Neuron (in vitro differentiated cells): ENCODE measurements around the gene CYP39A1.

Experiments
- H2AFZ ChIP-seq: one replicate; pipeline ENCODE4 v1.6.1; 2013; ENCODE audit warnings: low read depth, mild to moderate bottlenecking, inconsistent platforms, low read length, moderate library complexity
- H3K27me3 ChIP-seq: one replicate; pipeline ENCODE4 v1.6.1; 2013; ENCODE audit warnings: low read length; ENCODE audit not compliant: insufficient read depth
- H3K36me3 ChIP-seq: one replicate; pipeline ENCODE4 v1.6.1; 2013; ENCODE audit warnings: low read length; ENCODE audit not compliant: insufficient read depth
- H3K4me1 ChIP-seq: one replicate; pipeline ENCODE4 v1.6.1; 2013; ENCODE audit warnings: low read length; ENCODE audit not compliant: insufficient read depth
- H3K4me3 ChIP-seq: 2 replicates; pipeline ENCODE4 v1.5.1; 2013; ENCODE audit warnings: mild to moderate bottlenecking, low read length, moderate library complexity
- H3K9me3 ChIP-seq: one replicate; pipeline ENCODE4 v1.6.1; 2013; ENCODE audit warnings: low read length

The CYP39A1 gene

DNA sequence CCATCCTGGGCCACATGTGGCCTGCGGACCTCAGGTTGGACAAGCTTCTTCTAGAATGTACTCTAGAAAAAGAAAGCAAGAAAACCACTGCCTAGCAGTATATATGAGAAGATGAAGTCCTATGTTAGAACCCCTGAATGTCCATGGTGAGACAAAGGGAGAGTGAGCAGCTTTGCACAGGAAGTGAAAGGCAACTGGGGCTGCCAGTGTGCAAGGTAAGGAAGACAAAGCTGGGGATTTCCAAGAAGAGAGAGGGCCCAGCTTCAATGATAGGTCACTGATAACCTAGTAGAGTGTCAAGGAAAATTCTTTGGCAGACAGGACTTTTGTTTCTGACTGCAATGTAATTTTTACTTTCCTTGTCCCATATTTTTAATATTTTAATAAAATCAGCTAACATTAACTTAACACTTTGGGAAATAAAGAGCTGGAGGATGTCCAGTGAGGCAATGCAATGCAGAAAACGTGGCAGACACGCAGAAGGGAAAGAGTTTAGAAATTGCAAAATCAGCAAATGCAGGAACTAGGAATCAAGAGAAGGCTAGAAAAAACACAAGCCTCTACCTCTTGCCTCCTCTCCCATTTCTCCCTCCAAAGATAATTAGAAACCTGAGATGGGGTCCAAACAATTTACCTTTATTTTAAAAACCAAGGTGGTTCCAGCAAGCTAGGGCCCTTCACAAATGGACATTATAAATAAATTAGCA lies 47.4 kb downstream of the CYP39A1 start:
- no peak overlapping the region for H2AFZ ChIP-seq
- H3K9me3 ChIP-seq: no peaks in the 10 kb centered on the region
- no peaks in the 10 kb centered on the region for H3K36me3 ChIP-seq
- no peaks in the 10 kb centered on the region for H3K4me1 ChIP-seq
- no peaks in the 10 kb centered on the region for H3K27me3 ChIP-seq
- no peak overlapping the region for H3K4me3 ChIP-seq

DNA sequence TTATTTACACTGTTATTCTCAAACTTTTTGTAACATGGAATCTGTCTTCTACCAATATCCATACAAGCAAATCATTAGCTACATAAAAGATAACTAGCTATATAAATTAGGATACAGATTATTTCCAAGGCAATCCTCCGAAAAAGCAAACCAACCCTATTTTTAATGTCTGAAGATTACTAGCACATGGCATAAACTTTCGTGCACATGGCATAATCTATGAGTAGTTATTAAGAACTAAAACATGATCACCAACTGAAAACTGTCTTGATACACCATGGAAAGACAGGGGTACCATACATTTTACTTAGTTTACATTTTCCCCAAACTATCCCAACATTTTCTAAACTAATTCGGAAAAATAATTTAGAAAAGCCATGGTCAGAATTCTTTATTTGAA lies 54.4 kb downstream of the CYP39A1 start:
- Histone ChIP-seq H3K9me3 (no peaks in the 10 kb centered on the region), H3K4me3 (no peak overlapping the region), H3K27me3 (no peaks in the 10 kb centered on the region), H3K36me3 (no peaks in the 10 kb centered on the region), H3K4me1 (no peaks in the 10 kb centered on the region), H2AFZ (no peak overlapping the region)

DNA sequence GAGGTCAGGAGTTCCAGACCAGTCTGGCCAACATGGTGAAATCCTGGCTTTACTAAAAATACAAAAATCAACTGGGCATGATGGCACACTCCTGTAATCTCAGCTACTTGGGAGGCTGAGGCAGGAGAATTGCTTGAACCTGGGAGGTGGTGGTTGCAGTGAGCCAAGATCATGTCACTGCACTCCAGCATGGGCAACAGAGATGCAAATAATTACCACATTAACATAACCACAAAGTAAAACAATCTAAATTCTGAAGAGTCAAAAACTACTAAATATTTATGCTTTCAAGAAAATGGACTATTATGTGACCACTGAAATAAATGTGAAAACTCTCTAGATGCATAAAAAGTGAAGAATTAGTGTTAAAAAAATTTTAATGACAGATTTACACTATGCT lies 59.9 kb downstream of the CYP39A1 start:
- Histone ChIP-seq H2AFZ (no peak overlapping the region), H3K36me3 (no peaks in the 10 kb centered on the region), H3K4me3 (no peak overlapping the region), H3K4me1 (no peaks in the 10 kb centered on the region), H3K9me3 (no peaks in the 10 kb centered on the region), H3K27me3 (no peaks in the 10 kb centered on the region)

DNA sequence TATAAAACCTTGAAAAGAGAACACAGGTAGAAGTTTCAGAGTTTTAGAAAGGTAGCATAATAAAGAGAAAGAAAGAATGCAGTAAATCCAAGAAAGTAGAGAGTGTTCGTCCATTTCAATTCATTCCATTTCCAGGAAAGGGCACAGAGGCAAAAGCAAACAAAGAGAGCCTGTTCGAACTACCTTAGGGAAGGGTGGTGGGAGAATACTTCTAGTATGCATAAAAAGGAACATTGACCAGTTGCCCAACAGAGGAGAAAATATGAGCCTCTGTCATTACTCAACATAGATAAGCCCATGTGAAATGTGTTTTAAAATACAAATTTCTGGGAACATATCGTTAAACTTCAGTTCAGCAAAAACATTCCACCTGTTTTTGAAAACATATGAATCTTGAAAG lies 60.6 kb downstream of the CYP39A1 start:
- Histone ChIP-seq H3K4me3 (no peak overlapping the region), H3K9me3 (no peaks in the 10 kb centered on the region), H3K36me3 (no peaks in the 10 kb centered on the region)

DNA sequence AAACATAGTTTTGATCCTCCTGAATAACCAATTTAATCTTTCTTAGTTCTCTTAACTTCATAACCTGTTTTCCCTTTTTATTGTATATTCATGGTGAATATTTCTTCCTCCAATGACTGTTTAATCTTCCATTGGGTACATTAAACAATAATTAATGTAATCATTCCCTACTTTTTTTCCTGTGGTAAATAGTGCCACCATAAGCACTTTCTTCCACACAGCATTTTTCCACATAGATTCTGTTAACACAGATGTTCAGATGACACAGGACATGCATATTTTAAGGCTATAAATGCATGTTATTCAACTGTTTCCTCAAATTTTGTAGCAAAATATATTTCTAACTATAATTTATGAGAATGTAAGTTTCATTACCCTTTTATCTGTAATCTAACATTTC lies 61.9 kb downstream of the CYP39A1 start:
- Histone ChIP-seq H3K4me1 (no peaks in the 10 kb centered on the region), H3K9me3 (no peaks in the 10 kb centered on the region), H3K4me3 (no peak overlapping the region), H3K36me3 (no peaks in the 10 kb centered on the region), H3K27me3 (no peaks in the 10 kb centered on the region), H2AFZ (no peak overlapping the region)

More for the DNA sequence above, 60.6 kb downstream of the CYP39A1 start:
- H2AFZ ChIP-seq: no peak overlapping the region
- H3K27me3 ChIP-seq: no peaks in the 10 kb centered on the region
- no peaks in the 10 kb centered on the region for H3K4me1 ChIP-seq

DNA sequence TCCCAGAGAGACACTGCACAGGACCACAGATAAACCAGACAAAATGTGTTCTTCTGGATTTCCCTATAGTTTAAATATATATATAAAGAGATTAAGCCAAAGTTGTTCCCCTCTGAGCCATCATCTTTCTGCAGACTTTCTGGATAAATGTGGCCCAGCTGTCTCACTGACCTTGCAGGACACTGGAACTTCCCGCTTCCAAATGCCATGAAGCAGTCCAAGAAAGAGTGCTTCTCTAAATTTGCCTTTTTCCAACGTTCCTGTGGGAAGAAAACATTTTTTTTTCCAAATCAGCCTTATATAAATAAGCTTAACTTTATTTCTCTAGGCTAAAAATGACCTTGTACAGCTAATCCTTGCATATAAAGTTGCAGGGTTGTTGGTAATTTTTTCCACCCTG lies 65.7 kb downstream of the CYP39A1 start:
- H3K36me3 ChIP-seq: no peaks in the 10 kb centered on the region
- H2AFZ ChIP-seq: no peak overlapping the region
- H3K4me3 ChIP-seq: no peak overlapping the region
- no peaks in the 10 kb centered on the region for H3K4me1 ChIP-seq
- H3K27me3 ChIP-seq: no peaks in the 10 kb centered on the region
- H3K9me3 ChIP-seq: no peaks in the 10 kb centered on the region

- Histone ChIP-seq H3K27me3 (no peaks in the 10 kb centered on the region), H2AFZ (no peak overlapping the region), H3K4me1 (no peaks in the 10 kb centered on the region), H3K36me3 (no peaks in the 10 kb centered on the region), H3K9me3 (no peaks in the 10 kb centered on the region), H3K4me3 (no peak overlapping the region)
Observed at GRCh38 chr6:46584586-46584985, 68.0 kb downstream of the CYP39A1 start.

- no peak overlapping the region for H2AFZ ChIP-seq
- H3K4me1 ChIP-seq: no peaks in the 10 kb centered on the region
- H3K36me3 ChIP-seq: no peaks in the 10 kb centered on the region
- no peaks in the 10 kb centered on the region for H3K9me3 ChIP-seq
- H3K27me3 ChIP-seq: no peaks in the 10 kb centered on the region
- H3K4me3 ChIP-seq: no peak overlapping the region
Observed at GRCh38 chr6:46583721-46584120, 68.9 kb downstream of the CYP39A1 start.

DNA sequence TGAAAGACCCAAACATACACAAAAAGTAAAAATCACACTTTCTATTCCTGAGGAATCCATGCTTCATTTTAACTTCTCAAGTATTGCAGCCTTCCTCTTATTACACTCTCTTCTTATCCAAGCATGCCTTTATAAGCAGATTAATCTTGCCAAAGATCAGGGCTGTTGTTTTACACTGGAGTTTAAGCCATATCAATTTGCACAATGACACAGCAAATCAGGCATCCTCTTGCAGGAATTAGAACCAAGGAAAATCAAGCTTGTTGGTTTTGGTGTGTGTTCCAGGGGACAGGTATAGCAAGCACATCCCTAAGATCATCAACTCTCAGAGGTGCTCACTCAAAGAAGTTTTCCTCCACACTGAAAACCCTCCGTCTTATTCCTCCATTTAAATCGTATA lies 69.5 kb downstream of the CYP39A1 start:
- no peaks in the 10 kb centered on the region for H3K36me3 ChIP-seq
- no peaks in the 10 kb centered on the region for H3K27me3 ChIP-seq
- no peak overlapping the region for H3K4me3 ChIP-seq
- no peak overlapping the region for H2AFZ ChIP-seq
- no peaks in the 10 kb centered on the region for H3K9me3 ChIP-seq
- H3K4me1 ChIP-seq: no peaks in the 10 kb centered on the region

DNA sequence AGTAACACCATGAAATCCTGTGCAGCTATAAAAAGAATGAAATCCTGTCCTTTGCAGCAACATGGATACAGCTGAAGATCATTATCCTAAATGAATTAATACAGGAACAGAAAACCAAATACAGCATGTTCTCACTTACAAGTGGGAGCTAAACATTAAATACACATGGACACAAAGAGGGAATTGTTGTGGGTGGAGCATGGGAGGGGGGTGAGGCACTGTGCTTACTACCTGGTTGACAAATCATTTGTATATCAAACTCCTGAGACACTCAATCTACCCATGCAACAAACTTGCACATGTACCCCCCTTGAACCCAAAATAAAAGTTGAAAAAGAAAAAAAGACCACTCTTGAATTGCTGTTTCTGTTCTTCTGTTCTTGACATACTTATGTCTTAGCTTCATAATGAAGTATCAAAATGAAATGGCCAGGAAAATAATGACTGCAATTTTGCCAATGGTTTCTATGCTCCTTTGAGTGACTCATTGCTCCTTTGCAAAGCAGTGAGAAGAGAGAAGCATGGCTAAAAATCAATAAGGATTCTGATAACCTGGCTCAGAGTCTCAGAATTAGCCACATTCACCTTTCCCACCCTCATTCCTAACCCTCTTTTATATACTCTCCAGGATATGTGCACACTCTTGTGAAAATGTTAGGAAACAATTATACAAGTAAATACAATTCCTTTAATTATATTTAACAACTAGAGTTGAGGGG lies 71.0 kb downstream of the CYP39A1 start:
- no peaks in the 10 kb centered on the region for H3K36me3 ChIP-seq
- no peaks in the 10 kb centered on the region for H3K9me3 ChIP-seq
- H3K4me3 ChIP-seq: no peak overlapping the region
- no peaks in the 10 kb centered on the region for H3K4me1 ChIP-seq
- no peak overlapping the region for H2AFZ ChIP-seq
- no peaks in the 10 kb centered on the region for H3K27me3 ChIP-seq

DNA sequence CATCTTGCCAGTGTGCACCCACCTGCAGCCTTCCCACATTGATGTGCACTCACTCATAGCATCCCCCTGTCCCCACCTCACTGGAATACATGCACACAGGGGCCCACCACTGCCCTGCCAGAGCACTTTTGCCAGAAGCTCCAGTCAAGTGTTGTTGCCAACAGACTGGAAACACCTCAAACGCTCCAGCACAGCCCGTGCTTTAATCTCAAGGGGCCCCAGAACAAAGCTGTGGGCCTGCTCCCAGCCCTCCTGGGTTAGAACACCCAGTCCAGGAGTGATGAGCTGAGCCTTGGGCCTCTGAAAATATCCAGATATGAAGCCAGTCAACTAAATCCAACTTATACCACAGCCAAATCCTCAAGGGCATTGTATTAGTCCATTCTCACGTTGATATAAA lies 77.1 kb downstream of the CYP39A1 start:
- Histone ChIP-seq H3K4me1 (no peaks in the 10 kb centered on the region), H3K4me3 (no peak overlapping the region), H3K9me3 (no peaks in the 10 kb centered on the region), H3K36me3 (no peaks in the 10 kb centered on the region), H3K27me3 (no peaks in the 10 kb centered on the region), H2AFZ (no peak overlapping the region)

GRCh38 chr6:46573140-46573539 lies 79.5 kb downstream of the CYP39A1 start:
- Histone ChIP-seq H3K36me3 (no peaks in the 10 kb centered on the region), H2AFZ (no peak overlapping the region), H3K4me3 (no peak overlapping the region)

GRCh38 chr6:46565531-46565930 lies 87.1 kb downstream of the CYP39A1 start:
- Histone ChIP-seq H3K36me3 (no peaks in the 10 kb centered on the region), H3K9me3 (no peaks in the 10 kb centered on the region), H3K4me3 (no peak overlapping the region), H3K4me1 (no peaks in the 10 kb centered on the region), H3K27me3 (no peaks in the 10 kb centered on the region), H2AFZ (no peak overlapping the region)

More at GRCh38 chr6:46573140-46573539, 79.5 kb downstream of the CYP39A1 start:
- no peaks in the 10 kb centered on the region for H3K27me3 ChIP-seq
- no peaks in the 10 kb centered on the region for H3K9me3 ChIP-seq
- H3K4me1 ChIP-seq: no peaks in the 10 kb centered on the region
